GM23338 (cell line): ENCODE data around the gene PCBP3. TPM values are rescaled to one million over a fixed set of nuclear protein-coding genes. Genes with fewer than 3 reads are reported as not detected.
"Not testable (repeated sequence)": the region's sequence is repeated elsewhere in the genome, so short reads cannot be mapped to it uniquely, and the experiment has no call there.

Experiments used
- ATAC-seq: fragments of 200-7000 bp; cut with Tn5 transposase; 3 replicates; pipeline ENCODE4 v1.9.1; 2020
- DNase-seq: peaks from one replicate; pipeline ENCODE4 v3.0.0-alpha.2; 2015; ENCODE audit warnings: low spot score
- H2AFZ ChIP-seq: fragments of 200-600 bp; sonication (generic); 2 replicates; pipeline ENCODE4 v1.8.0; 2016; ENCODE audit warnings: antibody characterized with exemption, mild to moderate bottlenecking, moderate library complexity
- H3F3A ChIP-seq: fragments of 200-600 bp; sonication (generic); replicated peaks from 2 replicates; pipeline ENCODE4 v1.8.0; 2017; ENCODE audit warnings: antibody characterized with exemption, mixed run types, low read depth
- H3K27ac ChIP-seq: fragments of 200-600 bp; sonication (generic); 2 replicates; pipeline ENCODE4 v1.6.1; 2016; ENCODE audit warnings: low read depth
- H3K27me3 ChIP-seq: fragments of 200-600 bp; sonication (generic); 2 replicates; pipeline ENCODE4 v1.8.0; 2016; ENCODE audit warnings: mild to moderate bottlenecking, mixed run types, moderate library complexity; ENCODE audit not compliant: insufficient read depth
- H3K36me3 ChIP-seq: fragments of 200-600 bp; sonication (generic); 2 replicates; pipeline ENCODE4 v1.8.0; 2016; ENCODE audit warnings: mild to moderate bottlenecking; ENCODE audit not compliant: insufficient read depth
- H3K4me1 ChIP-seq: fragments of 200-600 bp; sonication (generic); 2 replicates; pipeline ENCODE4 v1.8.0; 2016; ENCODE audit warnings: mild to moderate bottlenecking, moderate library complexity; ENCODE audit not compliant: insufficient read depth
- H3K4me2 ChIP-seq: fragments of 200-600 bp; sonication (generic); 2 replicates; pipeline ENCODE4 v1.7.1; 2017; ENCODE audit warnings: mixed run types
- H3K4me3 ChIP-seq: fragments of 200-600 bp; sonication (generic); 2 replicates; pipeline ENCODE4 v1.6.1; 2016; ENCODE audit warnings: mixed run types
- H3K79me2 ChIP-seq: fragments of 200-600 bp; sonication (generic); replicated peaks from 2 replicates; pipeline ENCODE4 v1.8.0; 2017; ENCODE audit warnings: mild to moderate bottlenecking; ENCODE audit not compliant: insufficient read depth
- H3K9me2 ChIP-seq: fragments of 200-600 bp; sonication (generic); 2 replicates; pipeline ENCODE4 v1.8.0; 2017; ENCODE audit not compliant: insufficient read depth
- H4K20me1 ChIP-seq: fragments of 200-600 bp; sonication (generic); replicated peaks from 2 replicates; pipeline ENCODE4 v1.8.0; 2017; ENCODE audit warnings: mild to moderate bottlenecking; ENCODE audit not compliant: insufficient read depth
- H3K27ac Mint-ChIP-seq: 2 replicates; pipeline ENCODE4 v1.8.0; 2020; ENCODE audit warnings: inconsistent platforms, mild to moderate bottlenecking, moderate library complexity, mixed read lengths
- H3K27me3 Mint-ChIP-seq: 3 replicates; pipeline ENCODE4 v1.8.0; 2022; ENCODE audit warnings: low read depth, mild to moderate bottlenecking, moderate library complexity, mixed read lengths, inconsistent platforms; ENCODE audit not compliant: insufficient read depth, poor library complexity
- H3K36me3 Mint-ChIP-seq: 3 replicates; pipeline ENCODE4 v1.8.0; 2021; ENCODE audit warnings: low read depth, mild to moderate bottlenecking, inconsistent platforms, moderate library complexity, mixed read lengths
- H3K4me1 Mint-ChIP-seq: 3 replicates; pipeline ENCODE4 v1.8.0; 2020; ENCODE audit warnings: mild to moderate bottlenecking, inconsistent platforms, mixed read lengths
- H3K4me3 Mint-ChIP-seq: 3 replicates; pipeline ENCODE4 v1.8.0; 2021; ENCODE audit warnings: moderate library complexity, mild to moderate bottlenecking, inconsistent platforms, mixed read lengths
- H3K9me3 Mint-ChIP-seq: 3 replicates; pipeline ENCODE4 v1.8.0; 2020; ENCODE audit warnings: moderate library complexity, mild to moderate bottlenecking, inconsistent platforms, mixed read lengths
- CREB1 ChIP-seq: fragments of 250-450 bp; sonication (Bioruptor Pico); IDR thresholded peaks from 2 replicates; pipeline ENCODE4 v1.5.0; 2020; ENCODE audit warnings: low read depth, mild to moderate bottlenecking, moderate library complexity
- EZH2 ChIP-seq: fragments of 200-600 bp; sonication (generic); IDR thresholded peaks from one replicate; pipeline ENCODE4 v1.8.0; 2017; ENCODE audit warnings: antibody characterized with exemption, mild to moderate bottlenecking, low read depth; ENCODE audit not compliant: unreplicated experiment
- EZH2phosphoT487 ChIP-seq: fragments of 200-600 bp; sonication (generic); IDR thresholded peaks from one replicate; pipeline ENCODE4 v1.8.1; 2018; ENCODE audit warnings: antibody characterized with exemption; ENCODE audit not compliant: unreplicated experiment
- JUNB ChIP-seq: IDR thresholded peaks from one replicate; pipeline ENCODE4 v1.6.1; 2016; ENCODE audit warnings: antibody characterized with exemption; ENCODE audit not compliant: unreplicated experiment
- NANOG ChIP-seq: IDR thresholded peaks from 2 replicates; pipeline ENCODE4 v1.6.1; 2016; ENCODE audit warnings: antibody characterized with exemption, borderline replicate concordance
- POLR2AphosphoS5 ChIP-seq: IDR thresholded peaks from 2 replicates; pipeline ENCODE4 v1.6.1; 2016; ENCODE audit warnings: antibody characterized with exemption, low read depth
- REST ChIP-seq: IDR thresholded peaks from one replicate; pipeline ENCODE4 v1.6.1; 2018; ENCODE audit warnings: antibody characterized with exemption; ENCODE audit not compliant: unreplicated experiment
- ZNF331 ChIP-seq: fragments of 250-450 bp; sonication (Bioruptor Pico); IDR thresholded peaks from 2 replicates; pipeline ENCODE4 v1.5.0; 2020; ENCODE audit warnings: low read depth, mild to moderate bottlenecking, moderate library complexity
- polyA plus RNA-seq: library from polyadenylated mRNA; unstranded; fragments of >200 nt; fragmentation: Nextera tagmentation; extraction: Ambion mirVana; gene quantifications from 2 replicates; pipeline ENCODE4 v1.2.1, GENCODE V29; 2016
- total RNA-seq: library from RNA; depleted of rRNA; stranded (reverse); fragments of >200 nt; shearing (Covaris generic); gene quantifications from 2 replicates; pipeline ENCODE4 v1.2.3, GENCODE V29; 2014

Gene PCBP3
- total and polyA plus RNA-seq, 2 experiments from 2014 or later, result 7.1 to 9.1 TPM

DNA sequence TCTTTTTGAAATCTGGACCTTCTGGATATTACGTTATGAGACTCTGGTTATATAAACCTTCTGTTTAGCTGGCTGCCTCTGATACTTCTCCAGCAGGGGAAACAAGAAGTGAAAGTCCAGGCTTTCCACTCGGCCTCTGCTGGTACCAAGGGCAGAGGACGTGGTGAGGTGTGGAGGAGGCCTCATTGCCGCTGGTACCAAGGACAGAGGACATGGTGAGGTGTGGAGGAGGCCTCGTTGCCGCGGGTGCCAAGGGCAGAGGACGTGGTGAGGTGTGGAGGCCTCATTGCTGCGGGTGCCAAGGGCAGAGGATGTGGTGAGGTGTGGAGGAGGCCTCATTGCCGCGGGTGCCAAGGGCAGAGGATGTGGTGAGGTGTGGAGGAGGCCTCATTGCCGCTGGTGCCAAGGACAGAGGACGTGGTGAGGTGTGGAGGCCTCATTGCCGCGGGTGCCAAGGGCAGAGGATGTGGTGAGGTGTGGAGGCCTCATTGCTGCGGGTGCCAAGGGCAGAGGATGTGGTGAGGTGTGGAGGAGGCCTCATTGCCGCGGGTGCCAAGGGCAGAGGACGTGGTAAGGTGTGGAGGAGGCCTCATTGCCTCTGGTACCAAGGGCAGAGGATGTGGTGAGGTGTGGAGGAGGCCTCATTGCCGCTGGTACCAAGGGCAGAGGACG, 242.5 kb downstream of the PCBP3 start:
- not testable (repeated sequence) for H2AFZ ChIP-seq, H3K9me2 ChIP-seq, H3K36me3 ChIP-seq, H3K4me1 ChIP-seq, H3K79me2 ChIP-seq, H3F3A ChIP-seq, H3K27me3 ChIP-seq, ATAC-seq, H3K27me3 Mint-ChIP-seq, H3K9me3 Mint-ChIP-seq, H3K4me1 Mint-ChIP-seq, H3K27ac ChIP-seq, DNase-seq, H4K20me1 ChIP-seq, H3K27ac Mint-ChIP-seq, H3K4me3 Mint-ChIP-seq, H3K4me3 ChIP-seq, H3K36me3 Mint-ChIP-seq, H3K4me2 ChIP-seq

GRCh38 chr21:45886610-45887026, 243.1 kb downstream of the PCBP3 start:
- Mint-ChIP-seq H3K36me3 (no peaks in the 10 kb centered on the region), H3K4me3 (no peak overlapping the region), H3K27me3 (peaks cover 5% of the 10 kb centered on the region), H3K27ac (no peak overlapping the region), H3K4me1 (no peaks in the 10 kb centered on the region), H3K9me3 (no peaks in the 10 kb centered on the region)
- TF ChIP-seq CREB1 (CRISPR knock-in tag), result no peak
- TF ChIP-seq REST, result no peak
- TF ChIP-seq EZH2, result no peak
- Histone ChIP-seq H3F3A (no peaks in the 10 kb centered on the region), H4K20me1 (no peaks in the 10 kb centered on the region), H3K4me2 (no peak overlapping the region), H3K79me2 (no peaks in the 10 kb centered on the region), H3K4me3 (no peak overlapping the region), H2AFZ (no peak overlapping the region), H3K27me3 (no peaks in the 10 kb centered on the region), H3K36me3 (no peaks in the 10 kb centered on the region), H3K27ac (no peak overlapping the region), H3K4me1 (no peaks in the 10 kb centered on the region), H3K9me2 (no peaks in the 10 kb centered on the region)
- DNase-seq (no peak), ATAC-seq (no peak)

GRCh38 chr21:45887120-45887611, 243.6 kb downstream of the PCBP3 start:
- no peaks in the 10 kb centered on the region for H3K4me1 Mint-ChIP-seq
- H3K9me3 Mint-ChIP-seq, result no peaks in the 10 kb centered on the region
- H4K20me1 ChIP-seq, result no peaks in the 10 kb centered on the region
- TF ChIP-seq REST (no peak), POLR2AphosphoS5 (no peak), JUNB (no peak), EZH2phosphoT487 (no peak), ZNF331 (CRISPR knock-in tag) (no peak), NANOG (no peak)
- H3K79me2 ChIP-seq, result no peaks in the 10 kb centered on the region
- H3K4me2 ChIP-seq, result no peak overlapping the region
- H3K4me3 Mint-ChIP-seq, result no peak overlapping the region
- H3K36me3 ChIP-seq, result no peaks in the 10 kb centered on the region
- H2AFZ ChIP-seq, result no peak overlapping the region
- H3K27ac Mint-ChIP-seq, result no peak overlapping the region
- no peaks in the 10 kb centered on the region for H3F3A ChIP-seq
- H3K36me3 Mint-ChIP-seq, result no peaks in the 10 kb centered on the region
- H3K4me3 ChIP-seq, result no peak overlapping the region
- no peaks in the 10 kb centered on the region for H3K9me2 ChIP-seq
- H3K27me3 ChIP-seq, result no peaks in the 10 kb centered on the region
- DNase-seq (no peak), ATAC-seq (no peak)
- peaks cover 7% of the 10 kb centered on the region for H3K27me3 Mint-ChIP-seq
- no peak overlapping the region for H3K27ac ChIP-seq
- H3K4me1 ChIP-seq, result no peaks in the 10 kb centered on the region
